SK-N-SH treated with all-trans-retinoic acid at 6 μM for 48 hours (cell line): ENCODE measurements around the gene BAG3.

Experiments
- ARNTL ChIP-seq: fragments of 450-650 bp; formaldehyde crosslinking; IDR thresholded peaks from 2 replicates; pipeline ENCODE4 v1.5.0; 2020; ENCODE audit warnings: low read depth, mild to moderate bottlenecking, moderate library complexity, borderline replicate concordance
- TCF4 ChIP-seq: fragments of 250-450 bp; sonication (Bioruptor Pico); IDR thresholded peaks from 2 replicates; pipeline ENCODE4 v1.8.0; 2021; ENCODE audit warnings: mild to moderate bottlenecking, moderate library complexity, borderline replicate concordance
- TOX ChIP-seq: fragments of 250-450 bp; sonication (Bioruptor Pico); IDR thresholded peaks from 2 replicates; pipeline ENCODE4 v1.8.0; 2021; ENCODE audit warnings: mild to moderate bottlenecking, moderate library complexity, borderline replicate concordance
- ZFP3 ChIP-seq: fragments of 250-450 bp; sonication (Bioruptor Pico); IDR thresholded peaks from 2 replicates; pipeline ENCODE4 v1.5.0; 2020; ENCODE audit warnings: mild to moderate bottlenecking, moderate library complexity
- ZFP30 ChIP-seq: fragments of 450-650 bp; formaldehyde crosslinking; IDR thresholded peaks from 2 replicates; pipeline ENCODE4 v1.5.0; 2022; ENCODE audit warnings: mild to moderate bottlenecking, moderate library complexity
- ZNF565 ChIP-seq: fragments of 450-650 bp; formaldehyde crosslinking; conservative IDR thresholded peaks from 2 replicates; pipeline ENCODE4 v1.5.0; 2020; ENCODE audit warnings: low read depth, mild to moderate bottlenecking, moderate library complexity
- ZNF70 ChIP-seq: fragments of 450-650 bp; formaldehyde crosslinking; IDR thresholded peaks from 2 replicates; pipeline ENCODE4 v1.5.0; 2020; ENCODE audit warnings: mild to moderate bottlenecking, moderate library complexity
- TF ChIP-seq, protein P1 (sequence below): fragments of 250-450 bp; sonication (Bioruptor Pico); IDR thresholded peaks from 2 replicates; pipeline ENCODE4 v1.8.0; 2020; ENCODE audit warnings: mild to moderate bottlenecking, moderate library complexity, borderline replicate concordance
- TF ChIP-seq, protein P2 (sequence below): fragments of 250-450 bp; sonication (Bioruptor Pico); IDR thresholded peaks from 2 replicates; pipeline ENCODE4 v1.5.1; 2020; ENCODE audit warnings: low read depth, mild to moderate bottlenecking, moderate library complexity
- TF ChIP-seq, protein P3 (sequence below): fragments of 250-450 bp; sonication (Bioruptor Pico); IDR thresholded peaks from 2 replicates; pipeline ENCODE4 v1.5.1; 2021; ENCODE audit warnings: mild to moderate bottlenecking, moderate library complexity

DNA sequence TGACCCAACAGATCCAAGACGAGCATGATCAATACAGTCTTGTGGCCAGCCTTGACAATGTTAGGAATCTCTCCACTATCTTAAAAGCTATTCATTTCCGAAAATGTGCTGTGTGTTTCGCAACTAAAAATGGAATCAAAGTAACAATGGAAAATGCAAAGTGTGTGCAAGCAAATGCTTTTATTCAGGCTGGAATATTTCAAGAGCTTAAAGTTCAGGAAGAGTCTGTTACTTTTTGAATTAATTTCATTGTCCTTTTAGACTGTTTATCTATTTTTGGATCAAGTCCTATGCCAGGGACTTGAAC, 30.1 kb upstream of the BAG3 start:
- TF ChIP-seq, protein P1, sequence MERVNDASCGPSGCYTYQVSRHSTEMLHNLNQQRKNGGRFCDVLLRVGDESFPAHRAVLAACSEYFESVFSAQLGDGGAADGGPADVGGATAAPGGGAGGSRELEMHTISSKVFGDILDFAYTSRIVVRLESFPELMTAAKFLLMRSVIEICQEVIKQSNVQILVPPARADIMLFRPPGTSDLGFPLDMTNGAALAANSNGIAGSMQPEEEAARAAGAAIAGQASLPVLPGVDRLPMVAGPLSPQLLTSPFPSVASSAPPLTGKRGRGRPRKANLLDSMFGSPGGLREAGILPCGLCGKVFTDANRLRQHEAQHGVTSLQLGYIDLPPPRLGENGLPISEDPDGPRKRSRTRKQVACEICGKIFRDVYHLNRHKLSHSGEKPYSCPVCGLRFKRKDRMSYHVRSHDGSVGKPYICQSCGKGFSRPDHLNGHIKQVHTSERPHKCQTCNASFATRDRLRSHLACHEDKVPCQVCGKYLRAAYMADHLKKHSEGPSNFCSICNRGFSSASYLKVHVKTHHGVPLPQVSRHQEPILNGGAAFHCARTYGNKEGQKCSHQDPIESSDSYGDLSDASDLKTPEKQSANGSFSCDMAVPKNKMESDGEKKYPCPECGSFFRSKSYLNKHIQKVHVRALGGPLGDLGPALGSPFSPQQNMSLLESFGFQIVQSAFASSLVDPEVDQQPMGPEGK (CRISPR knock-in tag): no peak
- TF ChIP-seq, protein P2, sequence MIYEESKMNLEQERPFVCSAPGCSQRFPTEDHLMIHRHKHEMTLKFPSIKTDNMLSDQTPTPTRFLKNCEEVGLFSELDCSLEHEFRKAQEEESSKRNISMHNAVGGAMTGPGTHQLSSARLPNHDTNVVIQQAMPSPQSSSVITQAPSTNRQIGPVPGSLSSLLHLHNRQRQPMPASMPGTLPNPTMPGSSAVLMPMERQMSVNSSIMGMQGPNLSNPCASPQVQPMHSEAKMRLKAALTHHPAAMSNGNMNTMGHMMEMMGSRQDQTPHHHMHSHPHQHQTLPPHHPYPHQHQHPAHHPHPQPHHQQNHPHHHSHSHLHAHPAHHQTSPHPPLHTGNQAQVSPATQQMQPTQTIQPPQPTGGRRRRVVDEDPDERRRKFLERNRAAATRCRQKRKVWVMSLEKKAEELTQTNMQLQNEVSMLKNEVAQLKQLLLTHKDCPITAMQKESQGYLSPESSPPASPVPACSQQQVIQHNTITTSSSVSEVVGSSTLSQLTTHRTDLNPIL: no peak
- no peak for TF ChIP-seq TOX (CRISPR knock-in tag)
- TF ChIP-seq ZFP30 (CRISPR knock-in tag): no peak
- TF ChIP-seq ARNTL (CRISPR knock-in tag): no peak
- TF ChIP-seq, protein P3, sequence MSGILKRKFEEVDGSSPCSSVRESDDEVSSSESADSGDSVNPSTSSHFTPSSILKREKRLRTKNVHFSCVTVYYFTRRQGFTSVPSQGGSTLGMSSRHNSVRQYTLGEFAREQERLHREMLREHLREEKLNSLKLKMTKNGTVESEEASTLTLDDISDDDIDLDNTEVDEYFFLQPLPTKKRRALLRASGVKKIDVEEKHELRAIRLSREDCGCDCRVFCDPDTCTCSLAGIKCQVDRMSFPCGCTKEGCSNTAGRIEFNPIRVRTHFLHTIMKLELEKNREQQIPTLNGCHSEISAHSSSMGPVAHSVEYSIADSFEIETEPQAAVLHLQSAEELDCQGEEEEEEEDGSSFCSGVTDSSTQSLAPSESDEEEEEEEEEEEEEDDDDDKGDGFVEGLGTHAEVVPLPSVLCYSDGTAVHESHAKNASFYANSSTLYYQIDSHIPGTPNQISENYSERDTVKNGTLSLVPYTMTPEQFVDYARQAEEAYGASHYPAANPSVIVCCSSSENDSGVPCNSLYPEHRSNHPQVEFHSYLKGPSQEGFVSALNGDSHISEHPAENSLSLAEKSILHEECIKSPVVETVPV (CRISPR knock-in tag): no peak
- no peak for TF ChIP-seq ZFP3 (CRISPR knock-in tag)
- no peak for TF ChIP-seq ZNF565 (CRISPR knock-in tag)
- TF ChIP-seq TCF4 (CRISPR knock-in tag): no peak
- no peak for TF ChIP-seq ZNF70 (CRISPR knock-in tag)
